KMS-11 (cell line): ENCODE measurements around the gene BANF2.

ENCODE experiments used
- H2AFZ ChIP-seq: fragments of 200-600 bp; sonication (generic); 2 replicates; pipeline ENCODE4 v1.6.1; 2016; ENCODE audit warnings: antibody characterized with exemption, mixed run types, low read depth
- H3K27ac ChIP-seq: fragments of 200-600 bp; sonication (generic); 2 replicates; pipeline ENCODE4 v1.6.1; 2016; ENCODE audit warnings: mild to moderate bottlenecking, mixed run types
- H3K27me3 ChIP-seq: fragments of 200-600 bp; sonication (generic); 2 replicates; pipeline ENCODE4 v1.6.1; 2017; ENCODE audit warnings: mild to moderate bottlenecking, low read depth, mixed run types, moderate library complexity; ENCODE audit not compliant: insufficient read depth
- H3K36me3 ChIP-seq: fragments of 200-600 bp; sonication (generic); 2 replicates; pipeline ENCODE4 v1.6.1; 2017; ENCODE audit warnings: mild to moderate bottlenecking, mixed run types; ENCODE audit not compliant: insufficient read depth
- H3K4me1 ChIP-seq: fragments of 200-600 bp; sonication (generic); 2 replicates; pipeline ENCODE4 v1.6.1; 2016; ENCODE audit warnings: mild to moderate bottlenecking, low read depth, mixed run types; ENCODE audit not compliant: poor library complexity, severe bottlenecking
- H3K4me2 ChIP-seq: fragments of 200-600 bp; sonication (generic); 2 replicates; pipeline ENCODE4 v1.7.0; 2016; ENCODE audit warnings: mild to moderate bottlenecking, mixed run types
- H3K4me3 ChIP-seq: fragments of 200-600 bp; sonication (generic); IDR thresholded peaks from 2 replicates; pipeline ENCODE4 v1.6.1; 2017; ENCODE audit warnings: low read depth, low read length, mixed read lengths; ENCODE audit not compliant: insufficient read depth
- H3K79me2 ChIP-seq: fragments of 200-600 bp; sonication (generic); 2 replicates; pipeline ENCODE4 v1.6.1; 2016; ENCODE audit warnings: low read depth, mixed run types; ENCODE audit not compliant: insufficient read depth
- H3K9ac ChIP-seq: fragments of 200-600 bp; sonication (generic); 2 replicates; pipeline ENCODE4 v1.6.1; 2016; ENCODE audit warnings: mild to moderate bottlenecking, mixed run types
- H4K20me1 ChIP-seq: fragments of 200-600 bp; sonication (generic); 2 replicates; pipeline ENCODE4 v1.6.1; 2016; ENCODE audit warnings: mild to moderate bottlenecking, mixed run types; ENCODE audit not compliant: insufficient read depth
- CTCF ChIP-seq: fragments of 200-600 bp; sonication (generic); conservative IDR thresholded peaks from 2 replicates; pipeline ENCODE4 v1.6.1; 2017; ENCODE audit warnings: low read depth, mild to moderate bottlenecking, antibody characterized with exemption, low read length, moderate library complexity, mixed read lengths

Gene BANF2

GRCh38 chr20:17757496-17757895, 57.7 kb downstream of the BANF2 start:
- no peaks in the 10 kb centered on the region for H3K27me3 ChIP-seq
- peaks cover 13% of the 10 kb centered on the region for H3K4me1 ChIP-seq
- H3K4me3 ChIP-seq: no peak overlapping the region
- TF ChIP-seq CTCF: no peak
- no peak overlapping the region for H2AFZ ChIP-seq
- H3K9ac ChIP-seq: no peak overlapping the region
- H3K27ac ChIP-seq: no peak overlapping the region
- H3K36me3 ChIP-seq: no peaks in the 10 kb centered on the region
- H4K20me1 ChIP-seq: no peaks in the 10 kb centered on the region
- no peak overlapping the region for H3K4me2 ChIP-seq
- no peaks in the 10 kb centered on the region for H3K79me2 ChIP-seq

- no peaks in the 10 kb centered on the region for H4K20me1 ChIP-seq
- H3K79me2 ChIP-seq: no peaks in the 10 kb centered on the region
- H3K9ac ChIP-seq: no peak overlapping the region
- peaks cover 18% of the 10 kb centered on the region for H3K4me1 ChIP-seq
- no peak overlapping the region for H3K4me2 ChIP-seq
- no peaks in the 10 kb centered on the region for H3K36me3 ChIP-seq
- H3K27me3 ChIP-seq: no peaks in the 10 kb centered on the region
- no peak overlapping the region for H3K4me3 ChIP-seq
- no peak for TF ChIP-seq CTCF
- H2AFZ ChIP-seq: no peak overlapping the region
- H3K27ac ChIP-seq: no peak overlapping the region
Observed at GRCh38 chr20:17758010-17758409, 58.2 kb downstream of the BANF2 start.

GRCh38 chr20:17758512-17758911, 58.7 kb downstream of the BANF2 start:
- TF ChIP-seq CTCF: no peak
- H3K27me3 ChIP-seq: no peaks in the 10 kb centered on the region
- no peak overlapping the region for H2AFZ ChIP-seq
- no peaks in the 10 kb centered on the region for H4K20me1 ChIP-seq
- H3K4me2 ChIP-seq: no peak overlapping the region
- peaks cover 23% of the 10 kb centered on the region for H3K4me1 ChIP-seq
- no peak overlapping the region for H3K27ac ChIP-seq
- H3K79me2 ChIP-seq: no peaks in the 10 kb centered on the region
- H3K36me3 ChIP-seq: no peaks in the 10 kb centered on the region
- no peak overlapping the region for H3K4me3 ChIP-seq
- no peak overlapping the region for H3K9ac ChIP-seq

DNA sequence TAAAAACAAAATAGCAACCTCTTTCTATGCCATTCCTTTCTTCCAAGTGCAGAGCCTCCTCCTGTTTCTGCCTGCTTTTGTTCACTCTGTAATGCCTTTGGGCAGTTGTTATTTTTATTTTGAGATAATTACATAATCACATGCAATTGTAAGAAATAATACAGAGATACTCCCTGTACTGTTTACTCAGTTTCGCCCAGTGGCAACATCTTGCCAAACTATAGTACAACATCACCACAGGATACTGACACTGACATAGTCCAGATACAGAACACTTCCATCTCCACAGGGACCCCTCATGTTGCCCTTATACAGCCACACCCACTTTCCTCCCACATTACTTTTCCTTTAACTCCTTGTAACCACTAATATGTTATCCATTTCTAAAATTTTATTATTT, 59.7 kb downstream of the BANF2 start:
- Histone ChIP-seq H3K4me1 (peaks cover 28% of the 10 kb centered on the region), H3K36me3 (no peaks in the 10 kb centered on the region), H3K27ac (no peak overlapping the region), H4K20me1 (no peaks in the 10 kb centered on the region), H3K79me2 (no peaks in the 10 kb centered on the region), H3K4me2 (no peak overlapping the region), H3K4me3 (no peak overlapping the region), H2AFZ (no peak overlapping the region), H3K9ac (no peak overlapping the region), H3K27me3 (no peaks in the 10 kb centered on the region)
- TF ChIP-seq CTCF: no peak
